ENCODE measurements around the gene CSNK1G1. TPM values are rescaled to one million over a fixed set of nuclear protein-coding genes. Genes with fewer than 3 reads are reported as not detected.

CSNK1G1 gene
- total and polyA plus RNA-seq, 10 donors = 2.0 to 27.1 (median 19.3) TPM

DNA sequence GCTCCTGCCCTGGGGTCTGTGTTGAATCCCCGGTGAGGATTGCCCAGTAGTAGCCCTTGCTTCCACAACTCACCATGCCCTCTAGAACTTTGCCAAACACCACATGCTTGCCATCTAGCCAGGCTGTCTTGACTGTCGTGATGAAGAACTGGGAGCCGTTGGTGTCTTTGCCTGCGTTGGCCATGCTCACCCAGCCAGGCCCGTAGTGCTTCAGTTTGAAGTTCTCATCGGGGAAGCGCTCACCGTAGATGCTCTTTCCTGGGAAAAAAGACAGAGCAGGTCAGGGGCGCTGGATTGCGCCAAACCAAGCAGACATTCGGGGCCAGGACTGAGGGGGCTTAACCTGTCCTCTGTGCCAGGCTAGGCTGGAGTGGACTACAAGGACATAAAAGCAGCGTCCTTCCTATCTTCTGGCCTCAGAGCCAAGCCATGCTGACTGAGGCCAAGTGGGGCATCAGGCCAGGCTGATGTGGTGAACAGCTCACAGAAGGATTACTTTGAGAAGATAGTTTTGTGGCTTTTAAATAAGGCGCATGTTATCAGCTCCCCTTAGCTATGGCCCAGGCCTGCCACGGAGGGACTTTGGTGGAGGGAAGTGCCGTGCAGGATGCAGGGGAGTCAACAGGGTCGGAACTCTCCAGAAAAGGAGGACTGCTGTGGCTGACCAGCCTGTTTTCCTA is 199.2 kb downstream of the CSNK1G1 start:
- Histone ChIP-seq H3K9me3 (no peaks in the 10 kb centered on the region), H3K27ac (peak overlapping the region in 1 of 8 donors; percentile 96), H3K36me3 (peaks cover 3 to 82% (median 75%) of the 10 kb centered on the region in 6 donors), H3K4me3 (no peak overlapping the region), H3K4me1 (peaks cover 23 to 84% (median 72%) of the 10 kb centered on the region in 6 donors), H3K27me3 (replicated peaks in 1 of 7) (peaks cover 0 to 16% (median 15%) of the 10 kb centered on the region in 7 donors)
- 86 to 94% (median 88%) methylated on average over 14 to 16 of the region's 16 CpGs for WGBS, 5 donors
- intact Hi-C loops (cut with DNase I; ENCODE audit: low total_unique reads) = no loop called here
- no peak for DNase-seq
- TF ChIP-seq POLR2A (IDR thresholded peaks at IDR 0.05) (no peak), POLR2AphosphoS5 (IDR thresholded peaks at IDR 0.05) (peak in 1 of 3 donors; percentile 8)
- TF ChIP-seq, protein P1, sequence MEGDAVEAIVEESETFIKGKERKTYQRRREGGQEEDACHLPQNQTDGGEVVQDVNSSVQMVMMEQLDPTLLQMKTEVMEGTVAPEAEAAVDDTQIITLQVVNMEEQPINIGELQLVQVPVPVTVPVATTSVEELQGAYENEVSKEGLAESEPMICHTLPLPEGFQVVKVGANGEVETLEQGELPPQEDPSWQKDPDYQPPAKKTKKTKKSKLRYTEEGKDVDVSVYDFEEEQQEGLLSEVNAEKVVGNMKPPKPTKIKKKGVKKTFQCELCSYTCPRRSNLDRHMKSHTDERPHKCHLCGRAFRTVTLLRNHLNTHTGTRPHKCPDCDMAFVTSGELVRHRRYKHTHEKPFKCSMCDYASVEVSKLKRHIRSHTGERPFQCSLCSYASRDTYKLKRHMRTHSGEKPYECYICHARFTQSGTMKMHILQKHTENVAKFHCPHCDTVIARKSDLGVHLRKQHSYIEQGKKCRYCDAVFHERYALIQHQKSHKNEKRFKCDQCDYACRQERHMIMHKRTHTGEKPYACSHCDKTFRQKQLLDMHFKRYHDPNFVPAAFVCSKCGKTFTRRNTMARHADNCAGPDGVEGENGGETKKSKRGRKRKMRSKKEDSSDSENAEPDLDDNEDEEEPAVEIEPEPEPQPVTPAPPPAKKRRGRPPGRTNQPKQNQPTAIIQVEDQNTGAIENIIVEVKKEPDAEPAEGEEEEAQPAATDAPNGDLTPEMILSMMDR (IDR thresholded peaks at IDR 0.05 in 8 of 11, conservative IDR thresholded peaks at IDR 0.05 in 3 of 11) = no peak

- Histone ChIP-seq H3K4me3 (no peak overlapping the region), H3K27ac (no peak overlapping the region), H3K27me3 (replicated peaks in 1 of 7) (peaks cover 0 to 24% (median 21%) of the 10 kb centered on the region in 7 donors), H3K9me3 (no peaks in the 10 kb centered on the region), H3K36me3 (peaks cover 2 to 74% (median 72%) of the 10 kb centered on the region in 6 donors), H3K4me1 (peaks cover 21 to 84% (median 72%) of the 10 kb centered on the region in 6 donors)
- TF ChIP-seq POLR2AphosphoS5 (IDR thresholded peaks at IDR 0.05) = peak in 2 of 3 donors; percentile 37 to 49
- TF ChIP-seq, protein P1 (IDR thresholded peaks at IDR 0.05 in 8 of 11, conservative IDR thresholded peaks at IDR 0.05 in 3 of 11) = no peak
- 86 to 90% (median 88%) methylated on average over 15 of the region's 15 CpGs for WGBS, 5 donors
- intact Hi-C loops (cut with DNase I; ENCODE audit: low total_unique reads) = no loop called here
- DNase-seq = peak; percentile 66
Observed at GRCh38 chr15:64155802-64156651, 199.9 kb downstream of the CSNK1G1 start.

- Histone ChIP-seq H3K4me3 (peak overlapping the region in 6 of 8 donors; percentile 41 to 73 (median 61)), H3K27ac (peak overlapping the region in 6 of 8 donors; percentile 13 to 85 (median 69)), H3K36me3 (peaks cover 0 to 51% (median 49%) of the 10 kb centered on the region in 6 donors), H3K4me1 (peaks cover 17 to 79% (median 66%) of the 10 kb centered on the region in 6 donors), H3K27me3 (replicated peaks in 1 of 7) (peaks cover 0 to 29% (median 21%) of the 10 kb centered on the region in 7 donors), H3K9me3 (no peaks in the 10 kb centered on the region)
- TF ChIP-seq POLR2AphosphoS5 (IDR thresholded peaks at IDR 0.05) = peak; percentile 85 to 91 (median 86)
- TF ChIP-seq POLR2A (IDR thresholded peaks at IDR 0.05) = no peak
- TF ChIP-seq, protein P1 (IDR thresholded peaks at IDR 0.05 in 8 of 11, conservative IDR thresholded peaks at IDR 0.05 in 3 of 11) = peak; percentile 95 to 100 (median 99)
- DNase-seq = peak; percentile 99
- intact Hi-C loops (cut with DNase I; ENCODE audit: low total_unique reads) = no loop called here
- 20 to 25% (median 22%) methylated on average over 12 of the region's 12 CpGs for WGBS, 5 donors
Observed at GRCh38 chr15:64153480-64154367, 202.2 kb downstream of the CSNK1G1 start.
